SU-DHL-6 (cell line): Measurements from ENCODE around the gene NDUFC2.

Experiments
- H2AFZ ChIP-seq: fragments of 200-600 bp; sonication (generic); 2 replicates; pipeline ENCODE4 v1.6.1; 2014; ENCODE audit warnings: low read depth, mild to moderate bottlenecking, moderate library complexity, mixed read lengths, antibody characterized with exemption, low read length; ENCODE audit not compliant: severe bottlenecking
- H3F3A ChIP-seq: fragments of 200-600 bp; shearing (Covaris generic); 2 replicates; pipeline ENCODE4 v1.6.0; 2016; ENCODE audit warnings: antibody characterized with exemption, mild to moderate bottlenecking; ENCODE audit not compliant: insufficient read depth
- H3K27ac ChIP-seq: fragments of 200-600 bp; sonication (generic); 2 replicates; pipeline ENCODE4 v1.5.1; 2016; ENCODE audit warnings: low read depth, mild to moderate bottlenecking, low read length, moderate library complexity, mixed read lengths
- H3K27me3 ChIP-seq: fragments of 200-600 bp; sonication (generic), shearing (Covaris generic); 2 replicates; pipeline ENCODE4 v1.6.0; 2014; ENCODE audit warnings: mild to moderate bottlenecking, low read length
- H3K36me3 ChIP-seq: fragments of 200-600 bp; sonication (generic); 2 replicates; pipeline ENCODE4 v1.6.1; 2014; ENCODE audit warnings: mild to moderate bottlenecking, low read length, mixed read lengths
- H3K4me2 ChIP-seq: fragments of 300-600, 200-600 bp; shearing (Covaris generic), sonication (generic); 2 replicates; pipeline ENCODE4 v1.6.0; 2014; ENCODE audit warnings: low read length, low read depth, mild to moderate bottlenecking; ENCODE audit not compliant: poor library complexity, severe bottlenecking
- H3K4me3 ChIP-seq: fragments of 200-600 bp; sonication (generic); 2 replicates; pipeline ENCODE4 v1.5.1; 2014; ENCODE audit warnings: antibody characterized with exemption, low read length, mild to moderate bottlenecking, mixed read lengths; ENCODE audit not compliant: insufficient read depth, poor library complexity, severe bottlenecking
- H3K79me2 ChIP-seq: fragments of 200-600 bp; sonication (generic); 2 replicates; pipeline ENCODE4 v1.6.1; 2014; ENCODE audit warnings: mild to moderate bottlenecking, low read length, moderate library complexity; ENCODE audit not compliant: insufficient read depth
- H3K9ac ChIP-seq: fragments of 200-600 bp; sonication (generic); 2 replicates; pipeline ENCODE4 v1.7.0; 2014; ENCODE audit warnings: mild to moderate bottlenecking, low read length
- H3K9me2 ChIP-seq: fragments of 200-600 bp; sonication (generic); replicated peaks from 2 replicates; pipeline ENCODE4 v1.6.1; 2014; ENCODE audit warnings: low read length; ENCODE audit not compliant: insufficient read depth
- H3K9me3 ChIP-seq: fragments of 200-600 bp; sonication (generic); 2 replicates; pipeline ENCODE4 v1.6.1; 2014; ENCODE audit warnings: low read length, mixed read lengths; ENCODE audit not compliant: insufficient read depth
- H4K20me1 ChIP-seq: fragments of 200-600 bp; sonication (generic); 2 replicates; pipeline ENCODE4 v1.6.1; 2014; ENCODE audit warnings: low read depth, mild to moderate bottlenecking, antibody characterized with exemption, low read length, moderate library complexity, mixed read lengths
- EZH2phosphoT487 ChIP-seq: fragments of 200-600 bp; sonication (generic), shearing (Covaris generic); conservative IDR thresholded peaks from 2 replicates; pipeline ENCODE4 v1.6.1; 2018; ENCODE audit warnings: mild to moderate bottlenecking, antibody characterized with exemption, low read length, moderate library complexity, mixed read lengths
- TF ChIP-seq, protein P1 (sequence below): fragments of 200-600 bp; sonication (generic); IDR thresholded peaks from one replicate; pipeline ENCODE4 v1.5.1; 2017; ENCODE audit warnings: antibody characterized with exemption, mild to moderate bottlenecking, low read length, moderate library complexity; ENCODE audit not compliant: insufficient read depth, poor library complexity, severe bottlenecking

NDUFC2 gene

GRCh38 chr11:78050964-78051831 is 28.5 kb downstream of the NDUFC2 start:
- Histone ChIP-seq H3K27me3 (no peaks in the 10 kb centered on the region), H3K36me3 (no peaks in the 10 kb centered on the region), H3K4me2 (no peak overlapping the region), H2AFZ (no peak overlapping the region), H3K79me2 (no peaks in the 10 kb centered on the region), H3F3A (no peaks in the 10 kb centered on the region), H3K9me2 (no peaks in the 10 kb centered on the region), H3K27ac (no peak overlapping the region), H3K4me3 (no peak overlapping the region), H3K9ac (no peak overlapping the region), H4K20me1 (no peaks in the 10 kb centered on the region), H3K9me3 (no peaks in the 10 kb centered on the region)
- TF ChIP-seq, protein P1, sequence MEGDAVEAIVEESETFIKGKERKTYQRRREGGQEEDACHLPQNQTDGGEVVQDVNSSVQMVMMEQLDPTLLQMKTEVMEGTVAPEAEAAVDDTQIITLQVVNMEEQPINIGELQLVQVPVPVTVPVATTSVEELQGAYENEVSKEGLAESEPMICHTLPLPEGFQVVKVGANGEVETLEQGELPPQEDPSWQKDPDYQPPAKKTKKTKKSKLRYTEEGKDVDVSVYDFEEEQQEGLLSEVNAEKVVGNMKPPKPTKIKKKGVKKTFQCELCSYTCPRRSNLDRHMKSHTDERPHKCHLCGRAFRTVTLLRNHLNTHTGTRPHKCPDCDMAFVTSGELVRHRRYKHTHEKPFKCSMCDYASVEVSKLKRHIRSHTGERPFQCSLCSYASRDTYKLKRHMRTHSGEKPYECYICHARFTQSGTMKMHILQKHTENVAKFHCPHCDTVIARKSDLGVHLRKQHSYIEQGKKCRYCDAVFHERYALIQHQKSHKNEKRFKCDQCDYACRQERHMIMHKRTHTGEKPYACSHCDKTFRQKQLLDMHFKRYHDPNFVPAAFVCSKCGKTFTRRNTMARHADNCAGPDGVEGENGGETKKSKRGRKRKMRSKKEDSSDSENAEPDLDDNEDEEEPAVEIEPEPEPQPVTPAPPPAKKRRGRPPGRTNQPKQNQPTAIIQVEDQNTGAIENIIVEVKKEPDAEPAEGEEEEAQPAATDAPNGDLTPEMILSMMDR: no peak
- TF ChIP-seq EZH2phosphoT487: no peak

GRCh38 chr11:78049348-78049747 is 30.3 kb downstream of the NDUFC2 start:
- H3K9me2 ChIP-seq: no peaks in the 10 kb centered on the region
- H3K4me2 ChIP-seq: no peak overlapping the region
- no peaks in the 10 kb centered on the region for H4K20me1 ChIP-seq
- H3K36me3 ChIP-seq: no peaks in the 10 kb centered on the region
- H3K4me3 ChIP-seq: no peak overlapping the region
- no peaks in the 10 kb centered on the region for H3K27me3 ChIP-seq
- TF ChIP-seq, protein P1: no peak
- TF ChIP-seq EZH2phosphoT487: no peak
- H3K9ac ChIP-seq: no peak overlapping the region
- no peaks in the 10 kb centered on the region for H3F3A ChIP-seq
- no peaks in the 10 kb centered on the region for H3K9me3 ChIP-seq
- no peak overlapping the region for H3K27ac ChIP-seq
- no peak overlapping the region for H2AFZ ChIP-seq
- no peaks in the 10 kb centered on the region for H3K79me2 ChIP-seq

GRCh38 chr11:78048561-78048960 is 31.1 kb downstream of the NDUFC2 start:
- TF ChIP-seq EZH2phosphoT487: no peak
- TF ChIP-seq, protein P1: no peak
- no peak overlapping the region for H3K9ac ChIP-seq
- H3K4me2 ChIP-seq: no peak overlapping the region
- H3K79me2 ChIP-seq: no peaks in the 10 kb centered on the region
- H3K9me2 ChIP-seq: no peaks in the 10 kb centered on the region
- no peak overlapping the region for H3K27ac ChIP-seq
- H3K9me3 ChIP-seq: no peaks in the 10 kb centered on the region
- no peak overlapping the region for H3K4me3 ChIP-seq
- H4K20me1 ChIP-seq: no peaks in the 10 kb centered on the region
- no peaks in the 10 kb centered on the region for H3F3A ChIP-seq
- no peak overlapping the region for H2AFZ ChIP-seq
- H3K27me3 ChIP-seq: no peaks in the 10 kb centered on the region
- no peaks in the 10 kb centered on the region for H3K36me3 ChIP-seq
